NK-92 treated with Interleukin-12 subunit alpha and Interleukin-12 subunit beta, amount 100 ng/mL, for 24 hours (cell line): ENCODE data around the gene ZAP70.
"Not testable (repeated sequence)": the region's sequence is repeated elsewhere in the genome, so short reads cannot be mapped to it uniquely, and the experiment has no call there.

Source experiments
- DNase-seq: peaks from one replicate; lab custom pipeline; 2025; lab: John Stamatoyannopoulos, UW

ZAP70 gene

GRCh38 chr2:97713296-97714083 lies at the start of gene ZAP70:
Gene ZAP70, plus strand, starts transcription at chr2:97713576. Its CDS starts 10,461 bp downstream, at chr2:97724037.
- peak; percentile 68 for DNase-seq

- no peak for DNase-seq
Observed at GRCh38 chr2:97663626-97663961, 49.8 kb upstream of the ZAP70 start.

- peak; percentile 96 for DNase-seq
Observed at GRCh38 chr2:97663962-97664635, 49.3 kb upstream of the ZAP70 start, which contains the start of gene ACTR1B. Gene ACTR1B, minus strand, starts transcription at chr2:97664044. Its CDS starts 154 bp downstream, at chr2:97663890.

- no peak for DNase-seq
Observed at GRCh38 chr2:97664636-97664970, 48.8 kb upstream of the ZAP70 start.

GRCh38 chr2:97669448-97669847 lies 43.9 kb upstream of the ZAP70 start, which contains the start of gene C2orf92:
Gene C2orf92, plus strand, starts transcription at chr2:97669713. Its CDS starts 76 bp downstream, at chr2:97669789.
- no peak for DNase-seq

- DNase-seq = no peak
Observed at GRCh38 chr2:97670471-97670870, 42.9 kb upstream of the ZAP70 start.

GRCh38 chr2:97671526-97671925 lies 41.9 kb upstream of the ZAP70 start:
- no peak for DNase-seq

- DNase-seq = not testable (repeated sequence)
Observed at GRCh38 chr2:97672606-97673140, 40.7 kb upstream of the ZAP70 start.

- DNase-seq = peak; percentile 16
Observed at GRCh38 chr2:97673182-97673914, 40.0 kb upstream of the ZAP70 start.

- no peak for DNase-seq
Observed at GRCh38 chr2:97673915-97674283, 39.5 kb upstream of the ZAP70 start.

GRCh38 chr2:97675430-97676113 lies 37.8 kb upstream of the ZAP70 start:
- DNase-seq = no peak

- DNase-seq = no peak
Observed at GRCh38 chr2:97676620-97677019, 36.8 kb upstream of the ZAP70 start.

GRCh38 chr2:97677480-97677879 lies 35.9 kb upstream of the ZAP70 start:
- no peak for DNase-seq

GRCh38 chr2:97678298-97678697 lies 35.1 kb upstream of the ZAP70 start:
- DNase-seq = no peak

- not testable (repeated sequence) for DNase-seq
Observed at GRCh38 chr2:97687235-97687634, 26.1 kb upstream of the ZAP70 start.

- DNase-seq = no peak
Observed at GRCh38 chr2:97688062-97688827, 25.1 kb upstream of the ZAP70 start.

GRCh38 chr2:97691166-97691565 lies 22.2 kb upstream of the ZAP70 start:
- no peak for DNase-seq

- no peak for DNase-seq
Observed at GRCh38 chr2:97693476-97693875, 19.9 kb upstream of the ZAP70 start.

- no peak for DNase-seq
Observed at GRCh38 chr2:97695744-97696143, 17.6 kb upstream of the ZAP70 start.

GRCh38 chr2:97697252-97698235 lies 15.8 kb upstream of the ZAP70 start:
- DNase-seq = peak; percentile 71
